HG03354 (cell line): Measurements from ENCODE around the gene ZNF398.

ENCODE experiments used
- ATAC-seq: cut with Tn5 transposase; IDR thresholded peaks from one replicate; pipeline ENCODE4 v1.9.1; 2021; ENCODE audit warnings: mild to moderate bottlenecking; ENCODE audit not compliant: unreplicated experiment, poor library complexity, severe bottlenecking

ZNF398 gene

DNA sequence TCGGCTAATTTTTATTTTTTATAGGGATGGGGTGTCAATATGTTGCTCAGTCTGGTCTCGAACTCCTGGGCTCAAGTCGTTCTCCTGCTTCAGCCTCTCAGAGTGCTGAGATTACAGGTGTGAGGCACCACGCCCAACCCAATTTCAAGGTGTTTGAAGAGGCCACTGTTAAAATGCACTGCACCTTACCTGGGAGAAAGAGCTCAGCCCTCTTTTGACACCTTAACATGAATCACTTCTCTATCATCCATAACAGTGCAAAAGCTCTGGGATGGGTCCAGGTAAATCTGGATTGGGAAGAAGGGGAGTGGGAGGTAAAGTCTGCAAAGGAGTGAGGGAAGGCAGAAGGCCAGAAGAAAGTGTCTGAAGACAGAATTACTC lies 47.5 kb downstream of the ZNF398 start:
- no peak for ATAC-seq

GRCh38 chr7:149195180-149196150 lies 48.2 kb downstream of the ZNF398 start, which contains the start of gene ZNF282:
TSS of gene ZNF282 (plus strand) at chr7:149195546. CDS start at chr7:149195590, 44 bp downstream.
- ATAC-seq = peak; percentile 93

- ATAC-seq = peak; percentile 19
Measured at GRCh38 chr7:149196151-149196704, 49.0 kb downstream of the ZNF398 start.

DNA sequence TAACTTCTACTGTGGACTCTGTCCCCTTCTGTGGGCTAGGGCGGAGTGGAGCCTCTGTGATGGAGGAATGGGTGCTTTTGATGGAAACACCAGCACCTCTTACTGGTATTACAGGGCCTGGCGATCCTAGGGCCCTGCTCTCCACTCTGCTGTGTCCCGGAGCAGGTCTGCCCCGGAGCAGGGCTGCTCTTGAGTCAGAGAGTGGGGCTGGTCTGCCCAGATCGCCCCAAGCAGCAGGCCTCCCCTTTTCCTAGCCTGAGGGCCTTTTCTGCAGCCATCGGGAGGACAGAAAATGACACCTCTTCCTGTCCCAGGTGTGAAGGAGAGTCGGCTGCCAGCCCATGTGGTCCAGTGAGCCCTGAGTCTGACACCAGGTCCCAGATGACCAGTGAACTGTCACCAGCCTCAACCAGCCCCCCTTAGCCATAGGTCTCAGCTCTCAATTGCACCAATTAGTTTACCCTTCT lies 49.5 kb downstream of the ZNF398 start:
- ATAC-seq = peak; percentile 6

GRCh38 chr7:149197675-149198074 lies 50.4 kb downstream of the ZNF398 start:
- ATAC-seq = no peak

- ATAC-seq = no peak
Measured at GRCh38 chr7:149198161-149198816, 51.0 kb downstream of the ZNF398 start.

DNA sequence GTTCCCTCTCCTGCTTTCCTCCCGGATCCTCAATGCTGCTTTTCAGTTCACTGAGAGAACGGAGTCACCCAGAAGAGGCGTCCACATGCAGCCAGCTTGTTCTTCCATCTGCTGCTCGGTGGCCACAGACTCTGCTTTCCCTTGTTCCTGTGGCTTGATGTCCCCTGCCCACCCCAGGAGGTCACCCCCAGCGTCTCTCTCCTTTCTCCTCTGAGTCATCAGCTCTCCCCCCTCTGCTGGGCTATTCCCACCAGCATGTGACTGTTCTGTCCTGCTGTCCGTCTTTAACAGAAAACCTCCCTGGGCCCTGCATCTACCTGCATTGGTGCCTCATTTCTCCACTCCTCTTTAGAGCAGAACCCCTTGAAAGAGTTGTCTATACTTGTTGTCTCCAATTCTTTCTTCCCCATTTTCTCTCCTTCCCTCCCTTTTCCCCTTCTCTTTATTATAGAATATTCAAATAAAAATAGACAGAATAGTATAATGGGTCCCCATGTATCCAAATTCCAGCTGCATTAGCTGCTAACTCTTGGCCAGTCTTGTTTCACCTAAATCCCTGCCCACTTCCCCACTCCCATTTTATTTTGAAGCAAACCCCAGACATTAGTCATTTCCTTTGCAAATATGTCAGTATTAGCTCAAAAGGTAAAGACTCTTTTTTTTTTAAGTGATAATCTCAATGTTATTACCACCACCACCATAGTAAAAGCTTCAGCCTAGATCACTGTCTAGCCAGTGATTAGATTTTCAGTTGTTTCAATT lies 52.2 kb downstream of the ZNF398 start:
- no peak for ATAC-seq

DNA sequence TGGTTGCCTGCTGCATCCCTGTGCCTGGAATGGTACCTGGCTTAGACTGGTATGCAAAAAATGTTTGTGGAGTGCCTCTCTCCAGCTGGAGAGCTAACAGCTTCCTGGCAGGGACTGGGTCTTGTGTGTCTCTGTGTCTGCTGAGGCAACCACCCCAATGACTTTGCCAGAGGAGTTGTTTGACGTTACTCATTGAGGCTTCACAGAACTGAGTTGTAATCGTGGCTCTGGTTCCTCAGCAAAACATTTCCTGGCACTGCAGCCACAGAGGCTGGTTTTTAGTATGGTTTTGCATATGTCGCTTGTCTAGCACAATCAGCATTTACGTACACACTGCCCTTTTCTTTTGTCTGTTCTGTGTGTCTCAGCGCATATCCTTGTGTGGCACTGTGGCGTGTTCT lies 55.6 kb downstream of the ZNF398 start:
- ATAC-seq = no peak

DNA sequence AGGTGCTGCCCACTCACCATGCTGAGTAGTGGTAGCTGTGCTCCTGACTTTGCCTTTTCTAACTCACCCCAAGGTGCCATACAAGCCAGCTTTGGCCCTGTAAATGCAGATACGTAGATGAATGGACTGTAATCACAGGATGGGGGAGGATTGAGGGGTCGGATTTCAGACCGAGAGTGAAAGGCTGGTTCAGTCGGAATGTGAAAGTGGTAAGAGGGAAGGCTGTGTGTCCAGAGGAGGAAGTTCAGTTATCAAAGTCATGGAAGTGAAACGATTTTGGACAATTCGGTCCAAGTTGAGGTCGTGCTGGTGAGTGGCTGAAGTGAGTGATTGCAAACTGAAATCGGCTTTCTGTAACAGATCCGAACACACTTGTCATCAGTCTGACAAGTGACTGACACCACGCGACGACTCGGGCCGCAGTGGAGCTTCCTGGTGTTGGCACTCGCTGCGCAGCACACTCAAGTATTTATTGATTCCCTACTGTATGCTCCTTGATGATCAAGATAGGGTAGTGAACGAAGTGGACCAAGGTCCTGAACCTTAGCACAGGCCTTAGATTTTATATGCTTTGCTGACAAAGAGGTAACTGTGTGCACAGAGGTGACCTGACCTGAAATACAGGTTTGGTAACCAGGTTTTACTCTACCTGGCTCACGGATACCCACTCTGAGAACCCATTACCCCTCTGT lies 58.6 kb downstream of the ZNF398 start:
- ATAC-seq = no peak

GRCh38 chr7:149207324-149208035 lies 60.2 kb downstream of the ZNF398 start:
- no peak for ATAC-seq

- ATAC-seq = no peak
Measured at GRCh38 chr7:149209518-149210269, 62.4 kb downstream of the ZNF398 start.

DNA sequence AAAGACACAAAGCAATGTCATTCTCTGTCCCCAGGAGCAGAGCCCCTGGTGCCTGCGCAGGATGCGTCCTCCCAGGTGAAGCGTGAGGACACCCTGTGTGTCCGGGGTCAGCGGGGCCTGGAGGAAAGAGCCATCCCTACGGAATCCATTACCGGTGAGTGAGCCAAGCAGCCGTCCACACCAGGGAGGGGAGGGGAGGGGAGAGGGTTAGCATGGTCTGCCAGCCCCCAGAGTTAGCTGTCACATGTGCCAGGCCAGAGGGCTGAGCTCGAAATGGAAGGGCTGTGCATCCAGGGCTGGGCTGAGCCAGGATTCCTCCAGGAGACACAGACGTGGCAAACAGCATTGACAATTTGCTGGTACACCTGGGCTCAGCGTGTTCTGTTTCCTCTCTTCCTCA lies 63.3 kb downstream of the ZNF398 start:
- ATAC-seq = no peak

GRCh38 chr7:149214020-149214720 lies 66.9 kb downstream of the ZNF398 start:
- no peak for ATAC-seq

GRCh38 chr7:149216402-149216801 lies 69.1 kb downstream of the ZNF398 start:
- ATAC-seq = no peak

- ATAC-seq = no peak
Measured at GRCh38 chr7:149217570-149217969, 70.3 kb downstream of the ZNF398 start.

- no peak for ATAC-seq
Measured at GRCh38 chr7:149218469-149219420, 71.5 kb downstream of the ZNF398 start.
